ENCODE measurements around the gene UXS1.

GRCh38 chr2:106078096-106078495, 116.0 kb downstream of the UXS1 start:
- no peak for TF ChIP-seq CTCF (IDR thresholded peaks at IDR 0.05)
- TF ChIP-seq POLR2A (IDR thresholded peaks at IDR 0.05), result no peak
